ENCODE results near the gene ACTR2.

DNA sequence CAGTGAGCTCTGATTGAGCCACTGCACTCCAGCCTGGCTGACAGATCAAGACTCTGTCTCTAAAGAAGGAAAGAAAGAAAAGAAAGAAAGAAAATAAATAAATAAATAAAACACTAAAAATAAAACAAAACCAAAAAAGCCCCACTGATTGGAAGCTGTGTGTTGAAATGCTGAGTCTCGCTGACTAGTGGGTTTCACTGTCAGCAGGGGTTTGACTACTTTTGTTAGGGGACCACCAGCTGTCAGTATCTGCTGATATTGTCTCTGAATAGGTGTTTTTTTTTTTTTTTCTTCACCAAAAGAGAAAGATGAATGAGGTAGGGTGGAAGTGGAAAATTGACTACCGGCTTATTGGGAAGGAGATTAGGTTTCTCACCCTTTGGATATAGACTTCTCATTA, 12.8 kb upstream of the ACTR2 start:
- TF ChIP-seq, protein P1, sequence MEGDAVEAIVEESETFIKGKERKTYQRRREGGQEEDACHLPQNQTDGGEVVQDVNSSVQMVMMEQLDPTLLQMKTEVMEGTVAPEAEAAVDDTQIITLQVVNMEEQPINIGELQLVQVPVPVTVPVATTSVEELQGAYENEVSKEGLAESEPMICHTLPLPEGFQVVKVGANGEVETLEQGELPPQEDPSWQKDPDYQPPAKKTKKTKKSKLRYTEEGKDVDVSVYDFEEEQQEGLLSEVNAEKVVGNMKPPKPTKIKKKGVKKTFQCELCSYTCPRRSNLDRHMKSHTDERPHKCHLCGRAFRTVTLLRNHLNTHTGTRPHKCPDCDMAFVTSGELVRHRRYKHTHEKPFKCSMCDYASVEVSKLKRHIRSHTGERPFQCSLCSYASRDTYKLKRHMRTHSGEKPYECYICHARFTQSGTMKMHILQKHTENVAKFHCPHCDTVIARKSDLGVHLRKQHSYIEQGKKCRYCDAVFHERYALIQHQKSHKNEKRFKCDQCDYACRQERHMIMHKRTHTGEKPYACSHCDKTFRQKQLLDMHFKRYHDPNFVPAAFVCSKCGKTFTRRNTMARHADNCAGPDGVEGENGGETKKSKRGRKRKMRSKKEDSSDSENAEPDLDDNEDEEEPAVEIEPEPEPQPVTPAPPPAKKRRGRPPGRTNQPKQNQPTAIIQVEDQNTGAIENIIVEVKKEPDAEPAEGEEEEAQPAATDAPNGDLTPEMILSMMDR (IDR thresholded peaks at IDR 0.05): no peak
- TF ChIP-seq POLR2A (IDR thresholded peaks at IDR 0.05): no peak
